OCI-LY1 (cell line): ENCODE data around the gene CTNNA3.

Experiments
- CTCF ChIP-seq: fragments of 200-600 bp; sonication (generic), shearing (Covaris generic); IDR thresholded peaks from 2 replicates; pipeline ENCODE4 v1.5.1; 2017; ENCODE audit warnings: mild to moderate bottlenecking, antibody characterized with exemption, low read length, moderate library complexity, mixed read lengths
- EZH2 ChIP-seq: fragments of 200-600 bp; sonication (generic), shearing (Covaris generic); IDR thresholded peaks from 2 replicates; pipeline ENCODE4 v1.8.0; 2017; ENCODE audit warnings: borderline replicate concordance, mixed run types, mild to moderate bottlenecking, antibody characterized with exemption, low read length, moderate library complexity, mixed read lengths

GRCh38 chr10:66860376-66860945 lies 835.5 kb downstream of the CTNNA3 start:
- TF ChIP-seq CTCF (no peak), EZH2 (no peak)
